Measurements from ENCODE around the gene CTNNA1. TPM values are rescaled to one million over a fixed set of nuclear protein-coding genes. Genes with fewer than 3 reads are reported as not detected.
A peak's percentile ranks its signal among the peaks of the same experiment; 100 is the strongest.

Gene CTNNA1
- total RNA-seq, 1 experiment from 2014 or later = 1.9 TPM

DNA sequence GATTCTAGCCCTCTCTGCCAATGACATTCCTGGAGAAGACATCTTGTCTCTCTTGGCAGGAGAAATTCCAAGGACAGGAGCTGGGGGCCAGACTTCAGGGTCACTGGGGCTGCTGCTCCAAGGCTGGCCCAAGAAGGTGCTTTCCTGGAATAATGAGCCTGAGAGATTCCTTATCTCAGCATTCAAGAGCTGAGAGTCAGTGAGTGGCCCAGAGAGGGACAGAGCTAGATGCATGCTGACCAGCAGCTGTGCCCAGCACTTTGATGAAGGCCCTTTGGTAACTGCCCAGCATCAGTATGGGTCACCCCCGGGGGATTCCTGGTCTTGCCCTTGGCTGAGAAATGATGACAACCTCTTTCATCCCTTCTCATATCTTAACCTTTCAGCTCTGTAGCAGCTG lies 47.7 kb upstream of the CTNNA1 start:
- CTCF ChIA-PET = interaction anchor here (0.5 kb wide), 1 partner anchor 20 kb away, joined by 3 read pairs; no protein-coding TSS in a partner anchor

DNA sequence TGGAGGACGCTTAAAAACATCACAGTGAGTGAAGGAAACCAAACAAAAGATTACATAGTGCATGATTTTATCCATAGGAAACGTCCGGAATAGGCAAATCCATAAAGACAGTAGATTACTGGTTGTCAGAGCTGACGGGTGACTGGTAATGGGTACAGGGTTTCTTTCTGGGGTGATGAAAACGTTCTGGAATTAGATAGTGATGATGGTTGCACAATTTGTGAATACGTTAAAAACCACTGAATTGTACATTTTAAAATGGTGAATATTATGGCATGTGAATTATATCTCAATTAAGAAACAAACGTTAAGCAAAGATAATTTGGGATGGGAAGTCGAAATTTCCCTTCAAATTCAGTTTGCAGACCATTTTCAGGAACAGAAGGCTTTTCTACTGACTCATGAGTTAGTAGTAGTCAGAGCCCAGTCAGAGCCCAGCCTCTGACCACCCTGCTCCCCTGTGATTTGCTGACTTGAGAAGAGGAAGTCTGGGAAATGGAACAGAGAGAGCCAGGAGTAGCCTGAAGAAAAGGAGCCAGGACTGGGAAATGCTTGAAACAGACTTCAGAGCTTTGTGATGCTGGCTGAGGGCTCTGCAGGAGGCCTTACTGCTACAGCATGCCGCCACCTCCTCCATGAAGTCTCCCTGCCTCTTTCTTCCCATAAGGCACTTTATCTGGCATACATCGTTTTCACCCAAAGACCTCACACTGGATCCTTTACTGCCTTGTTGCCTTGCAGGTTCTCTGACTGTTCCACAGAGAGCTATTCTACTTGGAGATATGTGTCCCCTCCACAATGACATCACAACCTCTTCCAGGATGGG lies 46.4 kb upstream of the CTNNA1 start:
- no peak overlapping the region for H3K4me2 ChIP-seq (ENCODE audit: low read length)
- H3K9me2 ChIP-seq (replicated peaks; ENCODE audit: low read length) = no peaks in the 10 kb centered on the region
- no peaks in the 10 kb centered on the region for H3F3A ChIP-seq (ENCODE audit: low read length, unreplicated experiment)
- no peaks in the 10 kb centered on the region for H3K9me3 ChIP-seq (ENCODE audit: low read length)
- H3K4me1 ChIP-seq (ENCODE audit: insufficient read depth, low read length) = peaks cover 5% of the 10 kb centered on the region; the same call in 1 of the 2 replicates
- H3K27me3 ChIP-seq (ENCODE audit: low read length) = no peaks in the 10 kb centered on the region
- peak; percentile 52 for DNase-seq
- no peak for TF ChIP-seq EZH2phosphoT487 (IDR thresholded peaks at IDR 0.05; ENCODE audit: borderline replicate concordance, low read length)
- TF ChIP-seq EZH2 (IDR thresholded peaks at IDR 0.05; ENCODE audit: low read length, unreplicated experiment) = no peak
- TF ChIP-seq, protein P1, sequence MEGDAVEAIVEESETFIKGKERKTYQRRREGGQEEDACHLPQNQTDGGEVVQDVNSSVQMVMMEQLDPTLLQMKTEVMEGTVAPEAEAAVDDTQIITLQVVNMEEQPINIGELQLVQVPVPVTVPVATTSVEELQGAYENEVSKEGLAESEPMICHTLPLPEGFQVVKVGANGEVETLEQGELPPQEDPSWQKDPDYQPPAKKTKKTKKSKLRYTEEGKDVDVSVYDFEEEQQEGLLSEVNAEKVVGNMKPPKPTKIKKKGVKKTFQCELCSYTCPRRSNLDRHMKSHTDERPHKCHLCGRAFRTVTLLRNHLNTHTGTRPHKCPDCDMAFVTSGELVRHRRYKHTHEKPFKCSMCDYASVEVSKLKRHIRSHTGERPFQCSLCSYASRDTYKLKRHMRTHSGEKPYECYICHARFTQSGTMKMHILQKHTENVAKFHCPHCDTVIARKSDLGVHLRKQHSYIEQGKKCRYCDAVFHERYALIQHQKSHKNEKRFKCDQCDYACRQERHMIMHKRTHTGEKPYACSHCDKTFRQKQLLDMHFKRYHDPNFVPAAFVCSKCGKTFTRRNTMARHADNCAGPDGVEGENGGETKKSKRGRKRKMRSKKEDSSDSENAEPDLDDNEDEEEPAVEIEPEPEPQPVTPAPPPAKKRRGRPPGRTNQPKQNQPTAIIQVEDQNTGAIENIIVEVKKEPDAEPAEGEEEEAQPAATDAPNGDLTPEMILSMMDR (conservative IDR thresholded peaks at IDR 0.05; ENCODE audit: low read depth, low read length) = no peak
- no peak overlapping the region for H3K9ac ChIP-seq (ENCODE audit: low read length)
- peak; percentile 49; the same call in 1 of the 2 replicates for ATAC-seq
- CTCF ChIA-PET = no interaction called here
- no TSS peak for BruUV-seq (replicated peaks)
- H4K20me1 ChIP-seq (ENCODE audit: low read length) = no peaks in the 10 kb centered on the region
- H3K4me3 ChIP-seq (ENCODE audit: low read length) = no peak overlapping the region
- POLR2A ChIA-PET (ENCODE audit: unreplicated experiment) = no interaction called here
- H3K27ac ChIP-seq (ENCODE audit: low read length) = no peak overlapping the region
- no peaks in the 10 kb centered on the region for H3K36me3 ChIP-seq (ENCODE audit: low read depth, low read length)
- H2AFZ ChIP-seq (ENCODE audit: low read length) = no peak overlapping the region
- no peaks in the 10 kb centered on the region for H3K79me2 ChIP-seq (ENCODE audit: low read length)
- intact Hi-C loops (cut with micrococcal nuclease) = no loop called here

More for the DNA sequence above, 47.7 kb upstream of the CTNNA1 start:
- Histone ChIP-seq H3K9me2 (replicated peaks; ENCODE audit: low read length) (no peaks in the 10 kb centered on the region), H3K9ac (ENCODE audit: low read length) (no peak overlapping the region), H3K27me3 (ENCODE audit: low read length) (no peaks in the 10 kb centered on the region), H3K4me3 (ENCODE audit: low read length) (no peak overlapping the region), H3F3A (ENCODE audit: low read length, unreplicated experiment) (no peaks in the 10 kb centered on the region), H3K9me3 (ENCODE audit: low read length) (no peaks in the 10 kb centered on the region), H3K36me3 (ENCODE audit: low read depth, low read length) (no peaks in the 10 kb centered on the region), H3K4me1 (ENCODE audit: insufficient read depth, low read length) (peaks cover 5% of the 10 kb centered on the region; the same call in 1 of the 2 replicates), H2AFZ (ENCODE audit: low read length) (no peak overlapping the region), H3K79me2 (ENCODE audit: low read length) (no peaks in the 10 kb centered on the region), H3K27ac (ENCODE audit: low read length) (no peak overlapping the region), H4K20me1 (ENCODE audit: low read length) (no peaks in the 10 kb centered on the region), H3K4me2 (ENCODE audit: low read length) (no peak overlapping the region)
- POLR2A ChIA-PET (ENCODE audit: unreplicated experiment) = interaction anchor here (0.7 kb wide), 1 partner anchor 493 kb away, joined by 7 read pairs; the partner anchor contains the start of gene SIL1
- no peak for TF ChIP-seq EZH2phosphoT487 (IDR thresholded peaks at IDR 0.05; ENCODE audit: borderline replicate concordance, low read length)
- no peak for TF ChIP-seq EZH2 (IDR thresholded peaks at IDR 0.05; ENCODE audit: low read length, unreplicated experiment)
- TF ChIP-seq, protein P1 (conservative IDR thresholded peaks at IDR 0.05; ENCODE audit: low read depth, low read length) = no peak
- ATAC-seq (no peak), DNase-seq (no peak)
- BruUV-seq (replicated peaks) = no TSS peak
- intact Hi-C loops (cut with micrococcal nuclease) = no loop called here

DNA sequence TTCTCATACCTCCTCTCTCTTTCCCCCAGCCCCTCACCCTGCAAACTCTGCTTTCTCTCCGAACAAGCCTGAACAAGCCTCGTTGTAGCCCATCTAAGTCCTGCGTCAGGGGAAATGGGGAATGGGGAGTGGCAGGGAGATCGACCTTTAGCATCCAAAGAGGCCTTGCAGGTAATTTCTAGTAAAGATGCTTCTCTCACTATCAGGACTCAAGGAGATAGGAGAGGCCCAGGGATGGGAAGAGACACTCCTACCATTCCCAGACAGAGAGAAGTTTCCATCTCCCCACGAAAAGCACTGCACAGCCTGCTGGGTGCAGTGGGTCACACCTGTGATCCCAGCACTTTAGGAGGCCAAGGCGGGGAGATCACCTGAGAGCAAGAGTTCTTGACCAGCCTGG lies 44.4 kb upstream of the CTNNA1 start:
- no TSS peak for BruUV-seq (replicated peaks)
- CTCF ChIA-PET = no interaction called here
- no peak overlapping the region for H3K27ac ChIP-seq (ENCODE audit: low read length)

More for the DNA sequence above, 44.4 kb upstream of the CTNNA1 start:
- Histone ChIP-seq H3K36me3 (ENCODE audit: low read depth, low read length) (no peaks in the 10 kb centered on the region), H3K9me2 (replicated peaks; ENCODE audit: low read length) (no peaks in the 10 kb centered on the region), H2AFZ (ENCODE audit: low read length) (no peak overlapping the region), H3K4me2 (ENCODE audit: low read length) (no peak overlapping the region), H3K4me3 (ENCODE audit: low read length) (no peak overlapping the region), H3F3A (ENCODE audit: low read length, unreplicated experiment) (no peaks in the 10 kb centered on the region), H3K27me3 (ENCODE audit: low read length) (no peaks in the 10 kb centered on the region), H3K79me2 (ENCODE audit: low read length) (no peaks in the 10 kb centered on the region), H3K9me3 (ENCODE audit: low read length) (no peaks in the 10 kb centered on the region), H3K9ac (ENCODE audit: low read length) (no peak overlapping the region), H4K20me1 (ENCODE audit: low read length) (no peaks in the 10 kb centered on the region), H3K4me1 (ENCODE audit: insufficient read depth, low read length) (peaks cover 5% of the 10 kb centered on the region; the same call in 1 of the 2 replicates)
- intact Hi-C loops (cut with micrococcal nuclease) = no loop called here
- POLR2A ChIA-PET (ENCODE audit: unreplicated experiment) = no interaction called here
- TF ChIP-seq EZH2 (IDR thresholded peaks at IDR 0.05; ENCODE audit: low read length, unreplicated experiment) (no peak), EZH2phosphoT487 (IDR thresholded peaks at IDR 0.05; ENCODE audit: borderline replicate concordance, low read length) (no peak)
- TF ChIP-seq, protein P1 (conservative IDR thresholded peaks at IDR 0.05; ENCODE audit: low read depth, low read length) = no peak
- DNase-seq = no peak
- ATAC-seq = no peak

Measured in PC-3 (cell line).